LNCAP (cell line): Measurements from ENCODE around the gene HEBP2.

Experiments used
- TF ChIP-seq, protein P1 (sequence below): fragments of 450-650 bp; IDR thresholded peaks from 2 replicates; pipeline ENCODE4 v1.5.1; 2017; ENCODE audit warnings: mild to moderate bottlenecking

HEBP2 gene

DNA sequence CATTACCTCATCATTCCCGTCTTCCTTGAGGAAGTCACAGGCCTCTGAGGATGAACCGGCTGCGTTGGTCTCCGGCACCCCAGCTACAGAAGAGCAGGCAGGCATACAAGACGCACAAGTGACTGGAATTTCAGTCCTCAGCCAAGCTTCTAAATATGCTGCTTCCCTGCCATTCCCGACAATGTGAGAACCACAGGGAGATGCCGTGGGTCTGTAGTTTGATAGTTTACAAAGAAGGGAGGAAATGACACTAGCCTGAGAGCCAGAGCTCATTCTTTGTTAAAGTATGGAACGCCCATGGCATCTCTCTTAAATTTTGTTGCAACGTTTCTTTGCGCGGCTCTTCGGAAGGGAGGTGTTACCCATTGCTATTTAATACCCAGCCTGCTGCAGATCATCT is 25.7 kb downstream of the HEBP2 start:
- TF ChIP-seq, protein P1, sequence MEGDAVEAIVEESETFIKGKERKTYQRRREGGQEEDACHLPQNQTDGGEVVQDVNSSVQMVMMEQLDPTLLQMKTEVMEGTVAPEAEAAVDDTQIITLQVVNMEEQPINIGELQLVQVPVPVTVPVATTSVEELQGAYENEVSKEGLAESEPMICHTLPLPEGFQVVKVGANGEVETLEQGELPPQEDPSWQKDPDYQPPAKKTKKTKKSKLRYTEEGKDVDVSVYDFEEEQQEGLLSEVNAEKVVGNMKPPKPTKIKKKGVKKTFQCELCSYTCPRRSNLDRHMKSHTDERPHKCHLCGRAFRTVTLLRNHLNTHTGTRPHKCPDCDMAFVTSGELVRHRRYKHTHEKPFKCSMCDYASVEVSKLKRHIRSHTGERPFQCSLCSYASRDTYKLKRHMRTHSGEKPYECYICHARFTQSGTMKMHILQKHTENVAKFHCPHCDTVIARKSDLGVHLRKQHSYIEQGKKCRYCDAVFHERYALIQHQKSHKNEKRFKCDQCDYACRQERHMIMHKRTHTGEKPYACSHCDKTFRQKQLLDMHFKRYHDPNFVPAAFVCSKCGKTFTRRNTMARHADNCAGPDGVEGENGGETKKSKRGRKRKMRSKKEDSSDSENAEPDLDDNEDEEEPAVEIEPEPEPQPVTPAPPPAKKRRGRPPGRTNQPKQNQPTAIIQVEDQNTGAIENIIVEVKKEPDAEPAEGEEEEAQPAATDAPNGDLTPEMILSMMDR: no peak

DNA sequence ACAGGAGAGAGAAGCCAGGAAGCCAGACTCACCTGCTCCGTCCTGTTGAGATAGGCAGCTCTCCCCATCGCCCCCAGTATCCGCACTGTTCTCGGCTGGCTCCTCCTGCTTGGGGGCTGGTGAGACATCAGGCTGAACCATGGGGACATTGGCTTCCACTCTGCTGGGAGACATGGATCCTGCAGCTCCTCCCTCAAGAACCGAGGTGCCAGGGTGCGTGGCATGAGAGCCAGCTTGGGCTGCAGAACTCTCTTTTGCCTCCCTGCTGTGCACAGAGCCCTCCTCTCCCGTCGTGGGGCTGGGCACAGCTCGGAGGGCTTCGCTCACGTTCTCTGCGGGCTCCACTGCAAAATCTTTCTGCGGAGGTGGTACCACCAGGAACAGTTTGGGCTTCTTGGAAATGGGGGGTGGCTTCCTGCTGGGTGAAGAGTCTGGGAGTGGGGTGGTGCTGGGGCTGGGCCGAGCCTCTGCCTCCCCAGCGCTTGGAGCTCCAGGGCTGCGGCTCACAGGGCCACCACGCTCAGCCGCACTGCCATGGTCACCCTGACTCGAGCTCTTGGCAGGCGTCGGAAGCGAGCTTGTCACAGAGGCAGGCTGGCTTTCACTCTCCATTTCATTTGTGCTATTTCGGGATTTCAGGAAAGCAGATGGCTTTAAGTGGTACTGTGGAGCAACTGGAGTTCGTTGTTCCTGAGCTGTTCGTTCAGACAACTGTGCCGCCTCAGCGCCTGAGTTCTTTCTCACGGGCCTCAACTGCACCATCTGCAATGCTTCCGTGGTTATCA is 26.5 kb downstream of the HEBP2 start:
- TF ChIP-seq, protein P1: no peak

DNA sequence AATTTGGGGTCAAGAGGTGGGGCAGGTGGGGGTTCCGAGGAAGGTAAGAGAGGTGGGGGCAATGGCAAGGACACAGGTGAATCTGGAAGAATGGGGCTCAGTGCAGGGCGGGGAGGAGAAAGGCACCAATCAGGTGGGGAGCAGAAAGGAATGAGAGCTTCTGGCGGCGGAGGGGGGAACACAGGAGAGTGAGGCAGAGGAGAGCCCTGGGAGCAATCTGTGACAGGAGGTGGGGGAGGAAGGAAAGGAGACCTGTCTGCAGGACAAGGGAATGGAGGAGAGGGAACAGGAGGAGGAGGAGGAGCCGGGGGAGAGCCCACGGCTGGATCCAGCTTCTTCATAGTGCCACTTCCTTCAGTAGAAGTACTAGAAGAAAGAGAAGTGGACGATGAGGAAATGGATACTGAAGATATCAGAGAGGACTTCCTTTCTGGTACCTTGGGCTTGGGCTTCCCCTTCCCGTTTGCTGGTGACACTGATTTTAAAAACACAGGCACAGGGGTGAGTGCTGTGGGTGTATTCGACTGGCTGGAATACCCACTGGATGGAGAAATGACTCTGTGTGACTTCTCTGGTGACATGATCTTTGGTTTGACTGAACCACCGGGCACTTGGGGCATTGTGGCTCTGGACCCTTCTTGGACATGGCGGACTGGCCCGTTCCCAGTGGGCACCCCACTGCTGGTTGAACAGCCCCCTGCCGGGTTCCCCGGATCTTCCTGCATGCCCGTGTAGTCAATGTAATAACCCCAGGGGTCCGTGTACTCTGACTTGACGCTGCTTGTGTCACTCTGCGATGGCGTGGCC is 27.4 kb downstream of the HEBP2 start:
- TF ChIP-seq, protein P1: no peak

DNA sequence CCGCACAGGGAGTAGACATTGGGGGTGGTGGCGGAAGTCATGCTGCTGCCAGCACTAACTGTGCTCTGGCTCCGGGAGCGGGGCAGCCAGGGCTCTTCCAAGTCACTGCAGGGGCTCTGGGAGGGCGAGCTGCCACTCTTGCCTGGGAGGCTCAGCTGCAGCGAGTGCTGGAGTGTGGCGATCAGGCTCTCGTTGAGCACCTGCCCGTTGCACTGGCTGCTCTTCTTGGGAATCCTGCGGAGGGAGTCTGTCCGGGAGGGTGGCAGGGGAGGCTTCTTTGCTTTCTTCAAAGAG is 28.0 kb downstream of the HEBP2 start:
- TF ChIP-seq, protein P1: no peak

DNA sequence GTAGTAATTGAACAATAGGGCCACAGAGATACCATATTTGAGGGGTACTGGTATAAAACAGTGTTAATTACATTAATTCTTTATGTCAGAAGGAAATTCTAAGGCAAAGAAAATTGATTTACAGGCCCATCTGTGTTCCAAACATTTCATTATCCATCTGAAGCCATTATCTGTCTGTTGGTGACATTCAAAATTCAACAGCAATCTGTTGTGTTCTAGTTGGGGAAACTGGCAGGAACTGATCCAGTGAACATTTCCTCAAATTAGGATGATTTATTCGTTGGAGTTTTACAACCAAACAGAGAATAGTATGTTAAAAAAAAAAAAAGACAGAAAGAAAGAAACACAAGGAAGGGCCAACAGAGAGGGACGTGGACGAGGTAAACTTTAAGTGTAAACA is 30.1 kb downstream of the HEBP2 start:
- TF ChIP-seq, protein P1: no peak

DNA sequence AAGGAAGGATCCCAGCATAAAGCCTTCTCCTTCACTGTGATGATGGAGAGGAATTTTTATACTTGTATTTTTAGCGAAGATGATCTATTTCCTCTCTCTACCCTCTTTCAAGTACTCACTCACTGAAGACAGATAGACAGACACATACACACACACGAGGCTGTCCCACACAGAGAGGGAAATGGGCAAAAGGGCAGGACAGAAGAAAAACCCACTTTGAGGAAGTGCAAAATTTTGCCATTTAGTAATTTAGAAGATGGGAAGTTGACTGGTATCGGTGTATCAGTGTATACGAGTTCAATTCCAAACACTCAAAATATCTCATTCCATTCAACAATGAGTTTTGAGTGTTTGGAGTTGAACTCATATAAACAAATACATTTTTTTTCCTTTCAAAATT is 30.9 kb downstream of the HEBP2 start:
- TF ChIP-seq, protein P1: no peak

DNA sequence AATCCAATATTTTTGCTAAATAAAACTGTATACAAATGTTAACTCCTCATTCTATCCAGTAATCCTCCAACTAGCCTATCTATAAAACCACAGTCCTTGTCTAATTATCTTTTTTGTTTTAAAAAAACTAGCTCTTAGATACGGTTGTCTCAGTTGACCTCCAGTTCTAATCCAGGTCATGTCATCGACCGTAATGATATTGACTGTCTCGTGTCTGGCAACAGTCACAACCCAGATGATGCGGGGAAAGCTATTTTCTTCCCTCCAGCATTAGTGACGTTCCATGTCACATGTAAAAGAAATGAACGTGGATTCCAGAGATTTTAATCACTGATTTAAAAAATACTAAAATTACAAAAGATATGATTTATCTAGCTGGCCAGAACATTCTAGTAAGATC is 35.5 kb downstream of the HEBP2 start:
- TF ChIP-seq, protein P1: no peak
